Measurements from ENCODE around the gene OGFR.

The OGFR gene

GRCh38 chr20:62816031-62816883, 11.6 kb downstream of the OGFR start:
- DNase-seq, result no peak

DNA sequence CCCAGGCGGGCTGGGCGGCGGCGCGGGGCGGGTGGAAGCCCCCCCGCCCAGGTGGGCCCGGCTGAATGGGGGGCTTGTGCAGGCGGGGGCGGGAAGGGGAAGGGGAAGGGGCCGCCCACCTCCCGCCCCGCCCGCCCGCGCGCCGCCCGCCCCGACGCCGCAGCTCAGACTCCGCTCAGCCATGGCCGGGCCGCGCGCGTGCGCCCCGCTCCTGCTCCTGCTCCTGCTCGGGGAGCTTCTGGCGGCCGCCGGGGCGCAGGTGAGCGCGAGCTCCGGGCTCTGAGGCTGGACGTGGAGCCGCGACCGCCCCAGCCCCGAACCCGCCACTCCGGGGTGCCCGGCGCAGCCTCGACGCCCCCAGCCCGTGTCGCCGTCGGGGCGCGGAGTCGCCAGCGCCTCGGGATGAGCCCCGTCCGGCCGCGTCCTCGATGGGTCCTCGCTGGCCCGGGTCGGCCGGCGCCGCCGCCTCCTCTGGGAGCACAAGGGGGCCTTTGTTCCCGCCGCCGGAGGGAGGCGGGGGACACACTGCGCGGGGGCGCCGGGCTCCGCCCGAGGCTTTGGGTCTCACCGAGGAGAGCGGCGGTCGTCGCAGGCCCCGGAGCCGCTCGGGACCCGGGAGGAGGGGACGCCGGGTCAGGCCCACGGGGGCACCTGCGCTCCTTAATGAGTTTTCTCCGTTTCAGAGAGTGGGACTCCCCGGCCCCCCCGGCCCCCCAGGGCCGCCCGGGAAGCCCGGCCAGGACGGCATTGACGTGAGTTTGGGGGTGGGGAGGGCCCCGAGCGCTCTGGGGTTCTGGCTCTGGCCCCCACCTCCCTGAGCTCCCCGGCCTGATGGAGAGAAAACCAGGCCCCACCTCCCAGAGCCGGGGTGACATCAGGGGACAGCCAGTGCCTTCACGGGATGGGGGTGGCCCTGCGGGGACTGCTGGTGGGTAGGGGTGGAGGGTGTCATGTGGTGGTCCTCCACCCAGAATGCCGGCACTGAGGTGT, 12.5 kb downstream of the OGFR start, which contains the start of gene COL9A3:
COL9A3 (plus strand) TSS at position 167 of the 990 bp plus-strand sequence; CDS start at position 182, 15 bp downstream.
- DNase-seq, result no peak

- no peak for DNase-seq
These were observed 13.4 kb downstream of the OGFR start for GRCh38 chr20:62817975-62818591.

- peak; percentile 60 for DNase-seq
These were observed 14.2 kb downstream of the OGFR start for GRCh38 chr20:62818592-62819493.

DNA sequence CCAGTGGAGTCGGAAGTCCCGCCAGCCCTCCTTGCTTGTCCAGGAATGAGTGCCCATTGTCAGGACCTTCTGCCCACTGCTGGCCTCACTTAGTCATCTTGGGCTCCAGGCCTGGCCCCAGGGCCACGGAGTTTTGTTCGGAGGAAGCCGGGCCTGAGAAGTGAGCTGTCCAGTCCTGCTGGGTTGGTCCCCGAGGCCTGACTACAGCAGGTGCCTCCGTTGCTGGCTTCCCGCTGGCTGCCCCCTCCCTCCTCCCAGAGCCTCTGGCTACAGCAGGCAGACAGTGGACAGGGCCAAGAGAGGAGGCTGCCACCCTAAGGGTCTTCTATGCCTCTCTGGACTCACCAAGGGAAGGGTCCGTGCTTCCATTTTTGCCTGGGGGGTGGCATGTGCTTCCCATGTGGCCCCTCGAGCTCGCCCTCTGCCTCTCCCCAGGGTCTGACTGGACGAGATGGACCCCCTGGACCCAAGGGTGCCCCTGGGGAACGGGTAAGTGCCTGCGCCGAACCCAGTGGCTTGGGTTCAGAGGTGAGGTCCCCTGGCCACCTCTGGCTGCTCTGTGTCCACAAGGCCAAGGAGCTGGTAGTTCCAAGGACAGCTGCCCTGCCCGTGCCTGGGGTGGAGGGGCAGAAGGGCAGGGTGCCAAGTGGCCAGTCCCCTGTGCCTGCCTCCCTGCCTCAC, 15.0 kb downstream of the OGFR start:
- no peak for DNase-seq

DNA sequence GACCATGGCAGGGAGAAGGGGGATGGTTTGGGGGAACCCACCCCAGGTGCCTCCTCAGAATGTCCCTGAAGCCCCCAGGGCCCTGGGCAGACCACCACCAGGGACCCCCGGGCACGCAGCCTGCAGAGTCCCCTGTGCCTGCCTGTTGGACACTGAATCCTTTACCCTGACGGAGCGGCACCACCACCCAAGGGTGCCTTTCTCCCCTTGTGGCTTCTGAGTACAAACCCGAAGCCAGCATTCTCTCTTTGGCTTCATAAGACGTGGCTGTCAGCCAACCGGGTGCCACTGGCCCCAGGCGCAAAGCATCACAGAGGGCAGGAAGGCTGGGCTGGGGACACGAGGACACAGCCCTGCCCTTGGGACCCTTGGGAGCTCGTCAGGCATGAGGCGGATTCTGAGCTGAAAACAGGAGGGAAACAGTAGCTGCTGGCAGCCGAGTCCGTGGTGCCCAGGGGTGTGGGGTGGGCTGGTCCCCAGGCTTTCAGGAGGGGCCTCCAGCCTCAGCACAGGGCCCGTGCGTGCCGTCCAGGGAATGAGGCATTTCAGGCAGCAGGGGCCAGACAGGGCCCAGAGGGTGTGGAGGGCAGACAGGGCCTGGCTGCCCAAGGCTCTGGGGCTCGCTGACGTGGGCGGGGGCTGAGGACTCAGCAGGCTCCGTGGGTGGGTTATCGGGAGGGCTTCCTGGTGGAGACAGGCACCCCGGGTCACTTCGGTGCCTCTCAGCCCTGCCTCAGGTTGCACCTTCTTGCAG, 15.8 kb downstream of the OGFR start:
- DNase-seq, result no peak

GRCh38 chr20:62820962-62821725, 16.5 kb downstream of the OGFR start:
- DNase-seq, result no peak

DNA sequence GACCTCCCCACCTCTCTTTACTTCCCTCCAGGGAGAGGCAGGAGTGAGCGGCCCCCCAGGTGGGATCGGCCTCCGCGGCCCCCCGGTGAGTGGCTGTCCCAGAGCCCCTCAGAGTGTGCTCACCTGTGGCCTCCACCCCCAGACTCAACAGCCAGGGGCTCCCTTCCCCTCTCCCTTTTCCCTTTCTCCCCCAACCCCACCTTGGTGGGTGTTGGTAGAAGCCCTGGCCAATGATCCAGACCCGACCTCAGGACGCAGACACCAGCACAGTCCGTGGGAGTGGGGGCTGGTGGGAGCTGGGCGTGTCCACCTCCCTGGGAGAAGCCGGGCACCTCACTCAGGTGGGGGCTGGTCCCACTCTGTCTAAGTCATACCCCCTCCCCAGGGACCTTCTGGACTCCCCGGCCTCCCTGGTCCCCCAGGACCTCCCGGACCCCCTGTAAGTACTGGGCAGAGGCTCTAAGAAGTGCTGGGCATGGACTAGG, 17.1 kb downstream of the OGFR start:
- no peak for DNase-seq

GRCh38 chr20:62822239-62822787, 17.7 kb downstream of the OGFR start:
- DNase-seq, result no peak

- DNase-seq, result no peak
These were observed 18.4 kb downstream of the OGFR start for GRCh38 chr20:62822788-62823651.

DNA sequence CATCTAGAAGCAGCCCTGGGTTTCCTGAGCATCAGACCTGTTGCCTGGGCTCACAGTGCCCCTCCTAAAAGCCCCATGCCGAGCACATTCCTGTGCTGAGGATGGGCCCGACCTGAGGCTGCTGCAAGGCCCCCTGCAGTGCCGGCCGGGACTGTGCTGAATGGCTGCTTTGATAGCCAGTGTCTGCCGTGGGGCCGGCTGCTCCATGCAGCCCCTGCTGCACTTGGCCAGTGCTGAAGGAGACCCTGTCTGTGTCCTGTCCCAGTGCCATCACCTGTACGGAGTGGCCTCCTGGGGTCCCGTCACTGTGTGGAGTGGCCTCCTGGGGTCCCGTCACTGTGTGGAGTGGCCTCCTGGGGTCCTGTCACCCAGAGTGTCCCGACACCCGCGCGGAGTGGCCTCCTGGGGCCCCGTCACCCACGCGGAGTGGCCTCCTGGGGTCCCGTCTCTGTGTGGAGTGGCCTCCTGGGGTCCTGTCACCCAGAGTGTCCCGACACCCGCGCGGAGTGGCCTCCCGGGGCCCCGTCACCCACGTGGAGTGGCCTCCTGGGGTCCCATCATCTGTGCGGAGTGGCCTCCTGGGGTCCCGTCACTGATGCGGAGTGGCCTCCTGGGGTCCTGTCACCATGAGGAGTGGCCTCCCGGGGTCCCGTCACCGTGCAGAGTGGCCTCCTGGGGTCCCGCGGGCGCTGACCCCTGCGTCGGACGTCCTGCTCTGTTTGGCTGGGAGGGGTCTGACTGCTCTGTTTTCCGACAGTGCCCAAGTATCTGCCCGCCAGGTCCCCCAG, 19.2 kb downstream of the OGFR start:
- no peak for DNase-seq

GRCh38 chr20:62824476-62825332, 20.1 kb downstream of the OGFR start:
- no peak for DNase-seq

DNA sequence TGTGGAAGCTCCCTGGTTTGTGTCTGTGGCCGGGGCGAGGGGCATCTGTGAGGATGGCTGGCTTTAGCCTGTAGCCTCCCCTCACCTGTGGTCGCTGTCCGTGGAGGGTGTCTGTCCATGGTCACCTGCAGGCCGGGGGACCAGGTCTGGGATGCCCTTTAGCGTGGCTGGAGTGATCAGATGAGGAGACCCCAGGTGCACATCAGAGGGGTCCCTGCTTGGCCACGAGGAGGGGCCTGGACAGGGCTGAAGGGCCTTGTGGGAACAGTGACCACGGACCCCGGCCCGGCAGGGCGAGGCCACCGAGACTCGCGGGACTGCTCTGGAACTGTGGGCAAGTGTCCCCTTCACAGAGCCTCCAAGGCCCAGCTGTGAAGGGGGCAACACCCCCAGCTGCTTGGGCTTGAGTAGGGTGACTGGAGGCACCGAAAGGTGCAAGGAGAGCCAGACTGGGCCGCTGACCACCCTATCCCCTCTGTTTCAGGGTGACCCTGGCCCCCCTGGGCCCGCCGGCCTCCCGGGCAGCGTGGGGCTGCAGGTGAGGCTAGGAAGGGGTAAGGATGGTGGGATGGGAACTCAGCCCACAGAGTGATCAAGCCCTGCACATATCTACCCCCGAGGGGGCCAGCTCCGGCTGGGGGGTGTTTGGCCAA, 20.8 kb downstream of the OGFR start:
- DNase-seq, result no peak

- DNase-seq, result no peak
These were observed 21.5 kb downstream of the OGFR start for GRCh38 chr20:62825986-62826645.

DNA sequence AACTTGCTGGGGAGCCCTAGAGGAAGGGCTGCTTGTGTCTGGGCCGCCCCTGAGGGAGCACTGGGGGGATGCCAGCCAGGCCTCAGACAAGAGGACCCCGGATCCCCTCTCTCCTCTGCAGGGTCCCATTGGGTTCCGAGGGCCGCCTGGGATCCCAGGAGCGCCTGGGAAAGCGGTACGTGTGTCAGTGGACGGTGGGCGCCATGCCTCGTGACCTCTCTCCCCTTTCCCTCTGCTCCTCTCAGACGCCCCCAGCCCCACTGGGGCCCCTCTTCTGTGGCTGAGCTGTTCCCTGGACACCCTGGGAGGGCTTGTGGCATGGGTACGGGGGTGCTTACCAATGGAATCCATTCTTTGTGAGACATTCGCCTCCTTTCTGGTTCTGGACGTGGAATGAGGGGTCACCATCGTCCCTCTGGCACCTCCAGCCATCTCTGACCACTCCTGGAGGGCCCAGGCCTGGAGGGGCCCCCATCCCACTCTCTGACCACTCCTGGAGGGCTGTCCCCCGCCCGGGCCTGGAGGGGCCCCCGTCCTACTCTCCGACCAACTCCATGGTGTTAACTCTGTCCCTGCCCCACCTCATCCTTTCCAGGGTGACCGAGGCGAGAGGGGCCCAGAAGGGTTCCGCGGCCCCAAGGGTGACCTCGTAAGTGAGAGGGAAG, 22.1 kb downstream of the OGFR start:
- DNase-seq, result no peak
